K562 (cell line): ENCODE measurements around the gene CHTOP. TPM values are rescaled to one million over a fixed set of nuclear protein-coding genes. Genes with fewer than 3 reads are reported as not detected.

Experiments
- CHD7 ChIP-seq: fragments of 200-600 bp; sonication (generic); IDR thresholded peaks from one replicate; pipeline ENCODE4 v1.6.1; 2012; ENCODE audit warnings: mild to moderate bottlenecking, low read depth, low read length, inconsistent platforms
- KAT7 ChIP-seq: sonication (generic); formaldehyde crosslinking; IDR thresholded peaks from 2 replicates; pipeline ENCODE4 v1.8.0; 2022; ENCODE audit warnings: missing genetic modification reagents, mild to moderate bottlenecking, borderline replicate concordance
- LEF1 ChIP-seq: fragments of 450-650 bp; IDR thresholded peaks from 2 replicates; pipeline ENCODE4 v1.6.1; 2016; ENCODE audit warnings: mild to moderate bottlenecking
- NBN ChIP-seq: fragments of 450-650 bp; IDR thresholded peaks from 2 replicates; pipeline ENCODE4 v1.6.1; 2016; ENCODE audit warnings: low read depth, mild to moderate bottlenecking
- NFE2L1 ChIP-seq: fragments of 450-650 bp; IDR thresholded peaks from 2 replicates; pipeline ENCODE4 v1.6.1; 2016; ENCODE audit warnings: missing genetic modification characterization, low read depth, mild to moderate bottlenecking, missing compliant biosample characterization, moderate library complexity, borderline replicate concordance
- RBM34 ChIP-seq: fragments of 200-400 bp; formaldehyde crosslinking; IDR thresholded peaks from 2 replicates; pipeline ENCODE4 v1.6.1; 2018; ENCODE audit warnings: low read length, borderline replicate concordance; ENCODE audit not compliant: insufficient read depth
- ZNF263 ChIP-seq: sonication (generic); formaldehyde crosslinking; IDR thresholded peaks from 2 replicates; pipeline ENCODE4 v1.8.0; 2022; ENCODE audit warnings: mild to moderate bottlenecking, missing genetic modification reagents, borderline replicate concordance
- ZNF57 ChIP-seq: fragments of 450-650 bp; formaldehyde crosslinking; IDR thresholded peaks from 2 replicates; pipeline ENCODE4 v1.4.0; 2020; ENCODE audit warnings: mild to moderate bottlenecking, moderate library complexity
- ZNF592 ChIP-seq: fragments of 450-650 bp; IDR thresholded peaks from 2 replicates; pipeline ENCODE4 v1.6.1; 2017; ENCODE audit warnings: antibody characterized with exemption, mild to moderate bottlenecking
- polyA plus RNA-seq, 8 experiments: library from polyadenylated mRNA; depleted of rRNA in 4 of 8; stranded (reverse) in 5 of 8; unstranded in 3 of 8; fragments of >200 nt; fragmentation: Nextera tagmentation in 2 of 8; fragmentation: Illumina TruSeq in 1 of 8; extraction: Ambion mirVana in 2 of 8; extraction: Trizol in 1 of 8; gene quantifications; 2 replicates each; pipeline versions ENCODE4 v1.2.1 to v1.2.3, GENCODE V29; 2011 to 2014; ENCODE audit warnings: inconsistent platforms in 1 of 8, missing spikeins in 1 of 8
- total RNA-seq, 7 experiments: library from RNA; depleted of rRNA in 6 of 7; stranded (reverse); fragments of >200 nt in 6 of 7; fragmentation: Illumina TruSeq in 2 of 7; extraction: Trizol in 2 of 7; gene quantifications; 2 replicates each; pipeline versions ENCODE4 v1.2.1 to v1.2.3, GENCODE V29; 2011 to 2021; ENCODE audit warnings: low replicate concordance in 1 of 7

Gene CHTOP
- total and polyA plus RNA-seq, 9 of the 15 experiments (the other 6 are each of a cell fraction or from before 2014, with no cell fraction given): 10.2 to 91.8 (median 60.8) TPM

GRCh38 chr1:153658400-153659174 is 24.7 kb downstream of the CHTOP start, which contains the start of gene SNAPIN (continued):
- TF ChIP-seq CHD7 (no peak), ZNF592 (peak; percentile 77), NFE2L1 (tag) (no peak), LEF1 (no peak), RBM34 (no peak), ZNF263 (CRISPR knock-in tag) (0 out of 2 replicates have a peak, but pooled peaks have one; percentile 17), ZNF57 (no peak), KAT7 (CRISPR knock-in tag) (no peak), NBN (no peak)
